Neural progenitor cell (in vitro differentiated cells): ENCODE results near the gene NANP. TPM values are rescaled to one million over a fixed set of nuclear protein-coding genes. Genes with fewer than 3 reads are reported as not detected.

Experiments
- DNase-seq: peaks from one replicate; pipeline ENCODE4 v3.0.0-alpha.2; 2016; ENCODE audit warnings: low spot score
- H2AFZ ChIP-seq: fragments of 200-600 bp; sonication (generic); replicated peaks from 2 replicates; pipeline ENCODE4 v1.6.1; 2016; ENCODE audit warnings: antibody characterized with exemption
- H3F3A ChIP-seq: fragments of 200-600 bp; sonication (generic); 2 replicates; pipeline ENCODE4 v1.6.1; 2016; ENCODE audit warnings: antibody characterized with exemption, low read depth
- H3K27ac ChIP-seq: fragments of 200-600 bp; sonication (generic); 2 replicates; pipeline ENCODE4 v1.5.1; 2016; ENCODE audit warnings: mild to moderate bottlenecking
- H3K27me3 ChIP-seq: fragments of 200-600 bp; sonication (generic); 2 replicates; pipeline ENCODE4 v1.6.1; 2016; ENCODE audit warnings: mild to moderate bottlenecking, moderate library complexity
- H3K36me3 ChIP-seq: fragments of 200-600 bp; sonication (generic); 2 replicates; pipeline ENCODE4 v1.5.1; 2016
- H3K4me1 ChIP-seq: fragments of 200-600 bp; sonication (generic); 2 replicates; pipeline ENCODE4 v1.6.1; 2016; ENCODE audit warnings: mixed run types
- H3K4me2 ChIP-seq: fragments of 200-600 bp; sonication (generic); 2 replicates; pipeline ENCODE4 v1.6.1; 2016
- H3K4me3 ChIP-seq: fragments of 200-600 bp; sonication (generic); 2 replicates; pipeline ENCODE4 v1.5.1; 2016
- H3K79me2 ChIP-seq: fragments of 200-600 bp; sonication (generic); 2 replicates; pipeline ENCODE4 v1.6.1; 2016; ENCODE audit warnings: low read depth
- H3K9ac ChIP-seq: fragments of 200-600 bp; sonication (generic); 2 replicates; pipeline ENCODE4 v1.6.1; 2016
- H3K9me3 ChIP-seq: fragments of 200-600 bp; sonication (generic); 2 replicates; pipeline ENCODE4 v1.5.1; 2016; ENCODE audit warnings: low read depth
- H4K20me1 ChIP-seq: fragments of 200-600 bp; sonication (generic); 2 replicates; pipeline ENCODE4 v1.6.1; 2016; ENCODE audit warnings: low read depth
- H3K27ac Mint-ChIP-seq: 3 replicates; pipeline ENCODE4 v1.8.0; 2021; ENCODE audit warnings: mixed read lengths
- H3K27me3 Mint-ChIP-seq: 2 replicates; pipeline ENCODE4 v1.8.0; 2022; ENCODE audit warnings: low read depth, mild to moderate bottlenecking, inconsistent platforms, moderate library complexity, mixed read lengths; ENCODE audit not compliant: insufficient read depth
- H3K36me3 Mint-ChIP-seq: 3 replicates; pipeline ENCODE4 v1.8.0; 2021; ENCODE audit warnings: mixed read lengths
- H3K4me1 Mint-ChIP-seq: 3 replicates; pipeline ENCODE4 v1.8.0; 2021; ENCODE audit warnings: mixed read lengths
- H3K4me3 Mint-ChIP-seq: 3 replicates; pipeline ENCODE4 v1.8.0; 2021; ENCODE audit warnings: mild to moderate bottlenecking, moderate library complexity, mixed read lengths
- H3K9me3 Mint-ChIP-seq: 3 replicates; pipeline ENCODE4 v1.8.0; 2020; ENCODE audit warnings: mixed read lengths
- EZH2 ChIP-seq: fragments of 200-600 bp; sonication (generic); IDR thresholded peaks from 2 replicates; pipeline ENCODE4 v1.6.1; 2017; ENCODE audit warnings: antibody characterized with exemption, mild to moderate bottlenecking, moderate library complexity
- EZH2phosphoT487 ChIP-seq: fragments of 200-600 bp; sonication (generic); IDR thresholded peaks from 2 replicates; pipeline ENCODE4 v1.6.1; 2017; ENCODE audit warnings: antibody characterized with exemption
- total RNA-seq: library from RNA; depleted of rRNA; stranded (reverse); fragments of >200 nt; gene quantifications from 2 replicates; pipeline ENCODE4 v1.2.3, GENCODE V29; 2015; ENCODE audit warnings: low replicate concordance
- TF ChIP-seq, protein P1 (sequence below): fragments of 200-600 bp; sonication (generic); IDR thresholded peaks from 2 replicates; pipeline ENCODE4 v1.5.1; 2017; ENCODE audit warnings: antibody characterized with exemption, mild to moderate bottlenecking

NANP gene, protein sequence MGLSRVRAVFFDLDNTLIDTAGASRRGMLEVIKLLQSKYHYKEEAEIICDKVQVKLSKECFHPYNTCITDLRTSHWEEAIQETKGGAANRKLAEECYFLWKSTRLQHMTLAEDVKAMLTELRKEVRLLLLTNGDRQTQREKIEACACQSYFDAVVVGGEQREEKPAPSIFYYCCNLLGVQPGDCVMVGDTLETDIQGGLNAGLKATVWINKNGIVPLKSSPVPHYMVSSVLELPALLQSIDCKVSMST
- total RNA-seq = 3.5 and 3.8 TPM in 2 replicates

DNA sequence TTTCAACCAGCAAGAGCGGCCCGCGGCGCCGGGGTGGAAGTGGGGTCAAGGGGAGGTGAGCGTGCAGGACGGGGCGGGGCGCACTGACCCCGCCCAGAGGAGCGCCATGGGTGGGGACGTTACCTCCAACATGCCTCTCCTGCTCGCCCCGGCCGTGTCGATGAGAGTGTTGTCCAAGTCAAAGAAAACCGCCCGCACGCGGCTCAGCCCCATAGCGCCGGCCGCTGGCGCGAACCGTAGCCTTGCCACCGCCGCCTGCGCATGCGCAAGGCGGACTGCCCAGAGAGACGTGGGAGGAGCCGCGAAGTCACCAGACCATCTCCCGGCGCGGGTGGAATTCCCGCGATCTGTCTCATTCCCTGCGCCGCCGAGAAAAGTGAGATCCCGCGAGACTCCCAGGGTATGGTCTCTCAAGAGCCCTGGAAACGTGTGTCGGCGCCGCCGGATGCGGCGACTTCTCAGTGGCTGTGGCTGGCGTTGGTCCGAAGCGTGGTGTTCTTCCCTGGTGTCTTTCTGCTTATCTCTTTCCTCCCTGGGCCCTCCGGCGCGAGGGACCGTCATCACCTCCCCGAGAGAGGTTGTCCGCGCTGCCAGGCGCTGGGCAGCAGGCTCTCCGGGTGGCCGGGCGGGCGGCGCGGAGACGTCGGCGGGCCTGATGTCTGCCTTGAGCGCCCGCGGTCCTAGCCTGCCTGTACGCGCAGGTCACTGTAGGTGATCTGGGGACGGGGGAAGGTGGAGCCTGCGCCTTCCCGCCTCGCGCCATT is at the start of gene NANP:
NANP (minus strand) TSS at position 279 of the 764 bp plus-strand sequence; CDS start at position 213, 66 bp downstream.
- Histone ChIP-seq H3F3A (peaks cover 13% of the 10 kb centered on the region), H3K9ac (no peak within 1 kb of the TSS), H3K27ac (no peak within 1 kb of the TSS), H3K4me3 (peak within 1 kb of the TSS; percentile 52), H3K4me1 (peaks cover 7% of the 10 kb centered on the region), H3K36me3 (no peaks in the 10 kb centered on the region), H3K27me3 (peaks cover 31% of the 10 kb centered on the region), H3K4me2 (peak within 1 kb of the TSS; percentile 83), H3K79me2 (peaks cover 9% of the 10 kb centered on the region), H3K9me3 (no peaks in the 10 kb centered on the region), H2AFZ (peak within 1 kb of the TSS; percentile 82), H4K20me1 (no peaks in the 10 kb centered on the region)
- Mint-ChIP-seq H3K4me3 (peak within 1 kb of the TSS; percentile 86), H3K36me3 (peaks cover 18% of the 10 kb centered on the region), H3K4me1 (peaks cover 18% of the 10 kb centered on the region), H3K9me3 (no peaks in the 10 kb centered on the region), H3K27me3 (peaks cover 7% of the 10 kb centered on the region), H3K27ac (peak within 1 kb of the TSS; percentile 96)
- TF ChIP-seq EZH2phosphoT487 (peak; percentile 28), EZH2 (no peak)
- TF ChIP-seq, protein P1, sequence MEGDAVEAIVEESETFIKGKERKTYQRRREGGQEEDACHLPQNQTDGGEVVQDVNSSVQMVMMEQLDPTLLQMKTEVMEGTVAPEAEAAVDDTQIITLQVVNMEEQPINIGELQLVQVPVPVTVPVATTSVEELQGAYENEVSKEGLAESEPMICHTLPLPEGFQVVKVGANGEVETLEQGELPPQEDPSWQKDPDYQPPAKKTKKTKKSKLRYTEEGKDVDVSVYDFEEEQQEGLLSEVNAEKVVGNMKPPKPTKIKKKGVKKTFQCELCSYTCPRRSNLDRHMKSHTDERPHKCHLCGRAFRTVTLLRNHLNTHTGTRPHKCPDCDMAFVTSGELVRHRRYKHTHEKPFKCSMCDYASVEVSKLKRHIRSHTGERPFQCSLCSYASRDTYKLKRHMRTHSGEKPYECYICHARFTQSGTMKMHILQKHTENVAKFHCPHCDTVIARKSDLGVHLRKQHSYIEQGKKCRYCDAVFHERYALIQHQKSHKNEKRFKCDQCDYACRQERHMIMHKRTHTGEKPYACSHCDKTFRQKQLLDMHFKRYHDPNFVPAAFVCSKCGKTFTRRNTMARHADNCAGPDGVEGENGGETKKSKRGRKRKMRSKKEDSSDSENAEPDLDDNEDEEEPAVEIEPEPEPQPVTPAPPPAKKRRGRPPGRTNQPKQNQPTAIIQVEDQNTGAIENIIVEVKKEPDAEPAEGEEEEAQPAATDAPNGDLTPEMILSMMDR = no peak
- peak; percentile 96 for DNase-seq

DNA sequence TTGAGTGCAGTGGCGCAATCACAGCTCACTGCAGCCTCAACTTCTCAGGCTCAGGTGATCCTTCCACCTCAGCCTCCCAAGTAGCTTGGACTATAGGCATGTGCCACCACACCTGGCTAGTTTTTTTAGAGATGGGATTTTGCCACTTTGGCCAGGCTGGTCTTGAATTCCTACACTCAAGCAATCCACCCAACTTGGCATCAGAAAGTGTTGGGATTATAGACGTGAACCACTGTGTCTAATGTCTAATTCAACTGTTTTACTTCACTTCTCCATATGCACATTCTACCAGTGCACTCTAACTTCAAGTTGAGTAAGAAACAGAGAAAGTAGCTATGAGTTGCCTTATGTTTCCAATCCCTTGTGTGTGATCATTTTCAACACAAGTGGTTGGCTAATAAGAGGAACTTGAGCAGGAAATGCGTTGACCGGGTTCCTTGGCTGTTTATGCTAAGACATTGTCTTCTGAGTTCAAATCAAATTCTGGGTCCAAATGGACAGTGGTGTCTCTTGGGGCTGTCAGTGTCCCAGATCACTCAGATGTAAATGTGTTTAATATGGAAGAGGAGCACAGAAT is 48.9 kb upstream of the NANP start:
- peaks cover 2% of the 10 kb centered on the region for H3K27me3 Mint-ChIP-seq
- Histone ChIP-seq H3K4me3 (no peak overlapping the region), H3K4me1 (no peaks in the 10 kb centered on the region), H3K27me3 (no peaks in the 10 kb centered on the region), H3K9me3 (no peaks in the 10 kb centered on the region), H3K27ac (no peak overlapping the region), H3K9ac (no peak overlapping the region), H2AFZ (no peak overlapping the region), H4K20me1 (no peaks in the 10 kb centered on the region), H3K4me2 (no peak overlapping the region), H3K36me3 (no peaks in the 10 kb centered on the region), H3F3A (no peaks in the 10 kb centered on the region), H3K79me2 (no peaks in the 10 kb centered on the region)
- H3K4me1 Mint-ChIP-seq = no peaks in the 10 kb centered on the region
- no peak for DNase-seq
- H3K9me3 Mint-ChIP-seq = no peaks in the 10 kb centered on the region
- H3K36me3 Mint-ChIP-seq = peaks cover 41% of the 10 kb centered on the region
- H3K4me3 Mint-ChIP-seq = no peak overlapping the region
- H3K27ac Mint-ChIP-seq = no peak overlapping the region
- TF ChIP-seq EZH2phosphoT487 = no peak
- no peak for TF ChIP-seq EZH2
- TF ChIP-seq, protein P1 = no peak

DNA sequence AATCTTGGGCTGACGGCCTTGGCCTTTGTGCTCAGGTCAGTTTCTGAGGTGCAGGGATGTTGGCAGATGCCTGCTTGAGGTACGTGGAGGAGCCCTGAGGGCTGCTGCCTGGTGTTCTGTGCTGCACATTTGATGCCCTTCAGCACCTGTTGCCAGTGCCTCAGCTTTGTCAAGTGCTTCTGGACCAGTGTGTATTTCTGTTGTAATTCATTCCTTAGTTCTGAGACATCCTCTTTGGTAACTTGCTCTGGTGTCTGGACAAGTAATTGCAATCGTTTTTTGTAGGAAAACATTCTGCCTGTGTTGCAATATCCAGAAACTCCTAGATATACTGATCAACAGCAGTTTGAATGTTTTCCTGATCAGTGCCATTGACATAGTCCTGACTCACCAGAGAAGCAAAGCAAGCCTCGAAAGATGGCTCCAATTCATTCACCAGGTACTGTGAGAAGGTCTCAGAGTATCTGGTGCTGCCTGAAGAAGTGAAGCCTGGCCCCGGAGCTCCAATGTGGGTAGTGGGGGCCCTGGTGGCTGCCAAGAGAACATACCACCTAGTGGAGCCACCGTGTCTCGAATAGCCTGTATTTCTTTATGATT is 46.1 kb upstream of the NANP start:
- DNase-seq = peak; percentile 6
- no peaks in the 10 kb centered on the region for H3K79me2 ChIP-seq
- Mint-ChIP-seq H3K27me3 (peaks cover 2% of the 10 kb centered on the region), H3K36me3 (peaks cover 16% of the 10 kb centered on the region), H3K4me1 (no peaks in the 10 kb centered on the region), H3K27ac (no peak overlapping the region), H3K9me3 (no peaks in the 10 kb centered on the region), H3K4me3 (no peak overlapping the region)
- no peaks in the 10 kb centered on the region for H4K20me1 ChIP-seq
- no peaks in the 10 kb centered on the region for H3F3A ChIP-seq
- no peak overlapping the region for H3K4me2 ChIP-seq
- no peak overlapping the region for H3K27ac ChIP-seq
- H3K36me3 ChIP-seq = no peaks in the 10 kb centered on the region
- no peaks in the 10 kb centered on the region for H3K27me3 ChIP-seq
- H3K4me1 ChIP-seq = no peaks in the 10 kb centered on the region
- no peak for TF ChIP-seq EZH2phosphoT487
- TF ChIP-seq, protein P1 = peak; percentile 25
- no peaks in the 10 kb centered on the region for H3K9me3 ChIP-seq
- no peak overlapping the region for H3K9ac ChIP-seq
- H3K4me3 ChIP-seq = no peak overlapping the region
- no peak overlapping the region for H2AFZ ChIP-seq
